Astrocyte of the cerebellum (primary cell): ENCODE results near the gene SLC17A1.

ENCODE experiments used
- DNase-seq: peaks from one replicate; pipeline ENCODE4 v3.0.0-alpha.2; 2011; ENCODE audit warnings: low read depth
- H3K4me3 ChIP-seq: 2 replicates; pipeline ENCODE4 v1.5.1; 2011; ENCODE audit warnings: mild to moderate bottlenecking, low read depth, low read length, moderate library complexity
- CTCF ChIP-seq: IDR thresholded peaks from 2 replicates; pipeline ENCODE4 v1.5.1; 2012; ENCODE audit warnings: low read length, low read depth, moderate library complexity, mild to moderate bottlenecking; ENCODE audit errors: missing control alignments
- in situ Hi-C: cut with HindIII; loops from 2 replicates; pipeline ENCODE4 v1.10.0; 2017; ENCODE audit warnings: low sequenced_read_pairs

Gene SLC17A1

GRCh38 chr6:25792016-25792415, 39.8 kb downstream of the SLC17A1 start:
- in situ Hi-C loops, result no loop called here
- no peak overlapping the region for H3K4me3 ChIP-seq
- DNase-seq, result no peak
- no peak for TF ChIP-seq CTCF

DNA sequence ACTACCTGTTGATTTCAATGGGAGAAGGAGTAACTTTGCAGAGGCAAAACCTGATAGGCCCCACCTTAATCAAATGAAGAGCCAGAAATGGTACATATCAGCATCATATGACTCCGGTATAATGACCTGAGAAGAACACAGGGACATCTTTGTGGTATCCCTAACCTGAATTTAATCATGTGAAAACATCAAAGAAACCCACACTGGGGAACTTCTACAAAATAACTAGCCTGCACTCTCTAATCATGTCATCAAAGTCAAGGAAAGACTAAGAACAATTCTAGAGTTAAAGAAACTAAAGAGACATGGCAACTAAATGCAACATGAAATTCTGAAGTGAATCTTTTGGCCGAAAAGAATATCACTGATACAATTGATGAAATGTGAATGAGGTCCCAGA, 42.4 kb downstream of the SLC17A1 start:
- in situ Hi-C loops, result loop anchor here (5.0 kb wide), 1 partner anchor 43 kb away; the partner anchor contains the start of gene SLC17A1
- no peak for TF ChIP-seq CTCF
- H3K4me3 ChIP-seq, result no peak overlapping the region
- no peak for DNase-seq

GRCh38 chr6:25788305-25788922, 43.4 kb downstream of the SLC17A1 start:
- no peak for DNase-seq
- TF ChIP-seq CTCF, result peak; percentile 44
- no peak overlapping the region for H3K4me3 ChIP-seq
- in situ Hi-C loops, result loop anchor here (5.0 kb wide), 1 partner anchor 44 kb away; the partner anchor contains the start of gene SLC17A1

DNA sequence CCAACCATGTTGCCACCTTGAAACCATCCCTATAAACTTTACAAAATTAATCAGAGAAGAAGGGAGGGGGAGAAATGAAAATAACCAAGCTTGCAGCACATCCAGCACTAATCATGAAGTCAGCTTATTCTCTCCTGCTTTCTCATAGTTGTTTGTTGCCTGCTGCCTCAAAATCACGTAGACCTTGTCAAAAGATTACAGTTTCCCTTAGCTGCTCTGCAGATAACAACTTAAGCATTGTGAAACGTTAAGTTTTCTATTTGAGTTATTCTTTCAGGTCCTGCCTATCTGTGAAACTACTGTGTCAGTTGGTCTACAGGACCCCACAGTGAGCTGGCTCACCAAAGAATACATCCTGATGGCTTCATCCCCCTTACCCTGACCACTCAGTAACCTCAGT, 44.4 kb downstream of the SLC17A1 start:
- in situ Hi-C loops, result loop anchor here (5.0 kb wide), 1 partner anchor 45 kb away; the partner anchor contains the start of gene SLC17A1
- TF ChIP-seq CTCF, result no peak
- no peak for DNase-seq
- H3K4me3 ChIP-seq, result no peak overlapping the region

- H3K4me3 ChIP-seq, result no peak overlapping the region
- in situ Hi-C loops, result no loop called here
- DNase-seq, result no peak
- no peak for TF ChIP-seq CTCF
Observed at GRCh38 chr6:25781134-25781533, 50.7 kb downstream of the SLC17A1 start.

DNA sequence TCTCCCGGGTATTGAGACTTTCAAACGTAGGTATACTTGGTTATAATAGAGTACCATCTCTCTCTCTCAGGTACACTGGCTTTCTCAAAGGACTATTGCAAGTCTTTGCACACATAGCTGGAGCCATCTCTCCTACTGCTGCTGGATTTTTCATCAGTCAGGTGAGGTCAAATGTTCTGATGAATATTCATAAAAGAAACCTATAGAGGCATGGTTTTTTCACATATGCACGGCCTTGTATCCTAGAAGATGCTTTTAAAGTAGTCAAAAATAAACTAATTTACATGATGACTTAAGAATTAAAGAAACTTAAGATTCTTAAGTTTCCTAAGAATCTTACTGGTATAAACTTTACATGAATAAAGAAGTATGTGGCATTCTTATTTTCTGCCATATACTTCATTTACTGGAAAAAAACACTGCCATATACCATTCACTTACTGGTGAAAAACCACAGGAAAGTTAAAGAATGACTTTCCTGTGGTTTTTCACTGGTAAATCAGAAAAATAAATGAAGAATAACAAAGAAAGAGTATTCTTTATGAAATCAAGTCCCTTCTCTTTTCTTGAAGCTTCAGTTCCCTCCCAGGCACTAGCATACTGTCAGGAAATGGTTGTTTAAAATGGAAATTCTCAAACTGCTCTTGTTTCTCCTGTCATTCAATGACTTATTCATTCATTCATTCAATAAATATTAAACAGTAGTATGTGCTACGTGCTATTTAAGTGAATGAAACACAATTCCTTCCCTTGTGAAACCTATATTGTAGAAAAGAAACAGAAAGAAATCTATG, 53.8 kb downstream of the SLC17A1 start:
- H3K4me3 ChIP-seq, result no peak overlapping the region
- no peak for TF ChIP-seq CTCF
- in situ Hi-C loops, result no loop called here
- no peak for DNase-seq
